Heart left ventricle (tissue), 13 donors: ENCODE results near the gene DDO.

Experiments
- CTCF ChIP-seq, 12 donors: fragments of 200-600 bp; sonication (generic) in 4 of 12; IDR thresholded peaks; one replicate each; pipeline versions ENCODE4 v1.5.0 to v1.8.0; 2018 to 2022; ENCODE audit warnings: antibody characterized with exemption in 12 of 12, mild to moderate bottlenecking in 5 of 12
- POLR2A ChIP-seq, 2 donors: fragments of 450-650 bp; IDR thresholded peaks; one replicate each; pipeline ENCODE4 v1.6.1; 2017; ENCODE audit warnings: antibody characterized with exemption in 2 of 2, mild to moderate bottlenecking in 2 of 2, moderate library complexity in 2 of 2
- donor health status: ischemic (EF 13 %, LVEDD 7.1; RV severe dilation, severe dysfunction).
- donor health status: DM: no; HTN: yes; CAD: no.
- donor health status: DM: no; HTN: no; CAD: no.
- donor health status: ischemic (EF 25% LVEDD 6.9; RV normal size, moderate dysfunction).
- donor health status: ischemic (EF 25% LVEDD 5.7; RV mildly dilated, moderate dysfunction).
- donor health status: ischemic (EF 35%, LVEDD 5.7; RV mildly dilated, moderate dysfunction).
- donor health status: nonischemic (EF 11% LVEDD 7.7; RV severe dilation, severe dysfunction).
- donor health status: DM: yes; HTN: yes; CAD: no.
- donor health status: PGD.
- donor health status: ischemic (EF 29% LVEDD 5.4; RV normal size, mild dysfunction).
- donor health status: nonischemic (EF 23%, LVEDD 6.1; RV moderate dilation, normal function).

GRCh38 chr6:110399219-110400071 lies 15.9 kb downstream of the DDO start:
- TF ChIP-seq CTCF (IDR thresholded peaks at IDR 0.05) (peak in 1 of 12 donors; percentile 7), POLR2A (IDR thresholded peaks at IDR 0.05) (no peak)
